ACC112 (cell line): ENCODE data around the gene LENG8.

Experiments
- H2AFZ ChIP-seq: fragments of 200-600 bp; sonication (generic); one replicate; pipeline ENCODE4 v1.6.0; 2017; ENCODE audit warnings: antibody characterized with exemption, low read length; ENCODE audit not compliant: unreplicated experiment
- H3K27ac ChIP-seq: fragments of 200-600 bp; sonication (generic); 2 replicates; pipeline ENCODE4 v1.5.1; 2014; ENCODE audit warnings: low read depth, mild to moderate bottlenecking, antibody characterized with exemption, low read length, moderate library complexity
- H3K27me3 ChIP-seq: fragments of 200-600 bp; sonication (generic); 2 replicates; pipeline ENCODE4 v1.6.1; 2014; ENCODE audit warnings: mild to moderate bottlenecking, antibody characterized with exemption, low read length, moderate library complexity, mixed read lengths; ENCODE audit not compliant: insufficient read depth
- H3K36me3 ChIP-seq: fragments of 200-600 bp; sonication (generic); 2 replicates; pipeline ENCODE4 v1.6.1; 2016; ENCODE audit warnings: mild to moderate bottlenecking, antibody characterized with exemption, low read length, moderate library complexity, mixed read lengths; ENCODE audit not compliant: insufficient read depth
- H3K4me1 ChIP-seq: fragments of 200-600 bp; sonication (generic); one replicate; pipeline ENCODE4 v1.6.1; 2016; ENCODE audit warnings: low read length, mixed read lengths; ENCODE audit not compliant: insufficient read depth, unreplicated experiment, control insufficient read depth
- H3K4me3 ChIP-seq: fragments of 200-600 bp; sonication (generic); 2 replicates; pipeline ENCODE4 v1.5.1; 2014; ENCODE audit warnings: mild to moderate bottlenecking, low read depth, low read length
- H3K79me2 ChIP-seq: fragments of 200-600 bp; sonication (generic); one replicate; pipeline ENCODE4 v1.6.0; 2016; ENCODE audit warnings: low read length; ENCODE audit not compliant: control insufficient read depth, unreplicated experiment, insufficient read depth

LENG8 gene

DNA sequence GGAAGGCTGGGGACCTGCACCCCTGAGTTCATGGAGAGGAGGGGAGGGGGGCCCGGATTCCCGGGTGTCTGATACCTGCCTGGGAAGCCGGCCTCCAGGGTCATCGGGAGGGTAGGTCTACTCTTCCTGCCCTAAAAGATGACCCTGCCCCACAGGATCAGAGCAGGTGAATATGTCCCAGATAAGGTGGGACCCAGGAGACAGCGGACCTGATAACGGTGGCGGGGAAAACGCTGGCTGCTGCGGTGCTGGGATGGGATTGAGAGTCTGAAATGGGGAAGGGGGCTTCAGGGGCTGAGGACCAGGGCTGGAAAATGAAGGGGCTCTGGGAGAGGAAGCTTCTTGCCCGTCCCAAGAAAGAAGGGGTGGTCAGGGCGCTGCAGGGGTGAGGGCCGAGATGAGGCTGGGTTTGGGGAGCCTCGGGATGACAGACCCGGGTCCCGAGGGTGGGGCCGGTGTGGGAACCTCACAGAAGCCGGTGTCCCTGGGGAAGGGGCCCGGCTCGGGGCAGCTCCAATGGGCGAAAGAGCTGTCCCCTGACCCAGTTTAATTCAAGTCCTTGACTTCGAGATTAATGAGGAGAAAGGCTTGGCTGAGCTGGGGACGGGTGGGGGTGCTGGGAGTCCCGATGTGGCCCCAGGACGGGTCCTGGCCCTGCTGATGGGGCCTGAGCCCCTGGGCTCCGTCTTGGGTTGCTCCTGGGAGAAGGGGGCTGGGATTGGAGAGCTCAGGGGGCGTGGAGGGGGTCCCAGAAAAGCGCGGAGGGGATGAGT is 32.9 kb upstream of the LENG8 start:
- H3K4me3 ChIP-seq = no peak overlapping the region
- no peaks in the 10 kb centered on the region for H3K4me1 ChIP-seq
- H3K36me3 ChIP-seq = no peaks in the 10 kb centered on the region
- H3K79me2 ChIP-seq = no peaks in the 10 kb centered on the region
- no peak overlapping the region for H2AFZ ChIP-seq
- H3K27ac ChIP-seq = no peak overlapping the region
- H3K27me3 ChIP-seq = peaks cover 42% of the 10 kb centered on the region

DNA sequence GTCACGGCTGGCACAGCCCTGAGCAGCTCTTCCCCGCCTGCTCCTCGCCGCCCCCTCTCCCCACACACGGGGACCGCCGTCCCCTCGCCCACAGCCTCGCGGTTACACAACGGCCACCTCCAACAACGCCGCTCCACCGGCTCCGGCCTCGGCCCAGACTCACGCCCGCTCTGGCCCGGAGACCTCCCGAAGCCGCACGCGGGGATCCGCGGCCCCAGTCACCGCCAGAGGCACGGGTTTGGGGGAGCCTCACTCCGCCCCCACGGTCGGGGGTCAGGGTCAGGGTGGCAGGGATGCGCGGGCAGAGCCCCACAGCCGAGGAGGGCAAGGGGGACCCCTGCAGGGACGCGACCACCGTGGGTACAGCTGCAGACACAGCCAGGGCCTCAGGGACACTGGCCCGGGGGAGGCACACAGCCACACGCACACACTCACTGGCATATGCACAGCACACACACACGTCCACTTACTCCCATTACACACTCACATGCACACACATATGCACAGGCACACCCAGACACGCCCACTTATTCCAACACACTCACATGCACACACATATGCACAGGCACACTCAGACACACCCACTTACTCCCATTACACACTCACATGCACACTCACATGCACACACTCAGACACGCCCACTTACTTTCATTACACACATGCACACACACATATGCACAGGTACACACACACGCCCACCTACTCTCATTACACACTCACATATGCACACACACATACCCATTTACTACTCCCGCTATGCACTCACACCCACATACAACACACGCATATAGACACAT is 32.1 kb upstream of the LENG8 start:
- no peak overlapping the region for H3K4me3 ChIP-seq
- H2AFZ ChIP-seq = no peak overlapping the region
- H3K27ac ChIP-seq = no peak overlapping the region
- no peaks in the 10 kb centered on the region for H3K4me1 ChIP-seq
- no peaks in the 10 kb centered on the region for H3K36me3 ChIP-seq
- no peaks in the 10 kb centered on the region for H3K79me2 ChIP-seq
- peaks cover 47% of the 10 kb centered on the region for H3K27me3 ChIP-seq

DNA sequence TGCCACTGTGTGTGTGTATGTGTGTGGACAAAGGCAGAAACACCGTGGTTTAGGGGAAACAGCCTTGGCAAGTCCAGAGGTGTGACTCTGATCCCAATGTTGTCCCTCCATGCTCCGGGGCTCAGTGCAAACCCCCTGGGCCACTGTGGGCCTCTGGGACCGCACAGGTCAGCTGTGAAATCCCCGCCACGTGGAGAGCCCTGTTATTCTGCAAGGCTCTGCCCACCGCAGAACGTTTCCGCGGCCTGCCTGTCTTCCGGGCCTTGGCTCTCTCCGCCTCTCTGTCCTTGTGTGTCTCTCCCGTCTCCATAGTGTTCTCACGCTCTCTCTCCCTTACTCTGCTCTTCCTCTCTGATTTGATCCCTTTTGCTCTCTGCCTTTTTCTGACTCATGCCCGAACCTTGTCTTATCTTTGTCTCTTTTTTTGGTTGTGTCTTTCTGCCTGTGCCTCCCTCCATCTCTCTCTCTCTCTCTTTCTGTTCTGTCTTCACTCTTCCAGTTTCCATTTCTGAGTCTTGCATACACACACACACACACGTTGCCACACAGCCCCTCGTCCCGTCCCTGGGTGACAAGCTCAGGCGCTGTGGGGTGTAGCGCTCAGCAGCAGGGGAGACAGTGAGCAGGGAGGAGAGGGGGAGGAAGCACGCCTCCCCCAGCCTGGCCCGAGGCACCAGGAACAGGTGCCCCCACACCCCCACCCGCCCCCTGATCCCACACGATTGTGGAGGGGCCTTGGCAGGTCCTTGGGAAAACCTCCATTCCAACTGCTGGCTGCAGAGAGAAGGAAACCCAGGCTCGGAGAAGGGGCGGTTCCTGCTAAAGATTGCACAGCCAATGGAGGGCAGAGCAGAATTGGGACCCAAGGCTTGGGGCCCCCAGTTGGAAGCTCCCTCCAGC is 30.7 kb upstream of the LENG8 start:
- H3K27me3 ChIP-seq = peaks cover 47% of the 10 kb centered on the region
- H3K4me3 ChIP-seq = no peak overlapping the region
- no peak overlapping the region for H3K27ac ChIP-seq
- no peak overlapping the region for H2AFZ ChIP-seq
- H3K79me2 ChIP-seq = no peaks in the 10 kb centered on the region
- no peaks in the 10 kb centered on the region for H3K4me1 ChIP-seq
- H3K36me3 ChIP-seq = no peaks in the 10 kb centered on the region

DNA sequence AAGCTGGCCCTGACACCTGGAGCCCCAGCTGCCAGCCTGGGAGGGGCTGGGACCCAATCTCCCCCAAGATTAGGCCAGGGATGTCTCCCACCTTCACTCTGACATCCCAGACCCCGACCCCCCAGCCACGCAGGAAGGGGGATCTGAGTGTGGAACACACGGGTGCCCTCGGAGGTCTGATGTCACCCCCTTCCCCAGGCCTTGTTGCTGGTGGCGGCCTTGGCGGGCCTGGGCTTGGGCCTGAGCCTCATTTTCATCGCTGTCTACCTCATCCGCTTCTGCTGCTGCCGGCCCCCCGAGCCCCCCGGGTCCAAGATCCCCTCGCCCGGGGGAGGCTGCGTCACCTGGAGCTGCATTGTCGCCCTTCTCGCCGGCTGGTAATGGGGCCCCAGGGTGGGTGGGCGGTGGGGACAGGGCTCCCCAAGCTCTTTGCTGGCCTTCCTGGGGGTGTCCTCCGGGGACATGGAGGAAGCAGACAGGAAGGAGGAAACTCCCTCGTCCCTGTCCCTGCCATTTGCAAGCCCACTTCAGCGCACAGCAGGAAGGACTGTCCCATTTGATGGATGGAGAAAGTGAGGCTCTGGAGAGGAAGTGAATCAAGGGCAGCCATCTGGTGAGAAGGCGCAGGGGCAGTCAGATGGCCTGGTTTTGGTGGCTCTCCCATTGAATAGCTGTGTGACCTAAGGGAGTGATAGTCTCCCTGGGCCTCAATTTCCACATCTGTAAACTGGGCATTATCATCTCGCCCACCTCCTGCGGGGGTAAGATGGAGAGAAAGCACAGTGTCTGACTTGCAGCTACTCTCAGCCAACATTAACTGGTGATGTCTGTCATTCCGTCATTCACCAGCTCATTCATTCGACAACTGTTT is 29.8 kb upstream of the LENG8 start:
- no peaks in the 10 kb centered on the region for H3K4me1 ChIP-seq
- peaks cover 47% of the 10 kb centered on the region for H3K27me3 ChIP-seq
- no peak overlapping the region for H2AFZ ChIP-seq
- no peaks in the 10 kb centered on the region for H3K36me3 ChIP-seq
- no peak overlapping the region for H3K4me3 ChIP-seq
- no peak overlapping the region for H3K27ac ChIP-seq
- H3K79me2 ChIP-seq = no peaks in the 10 kb centered on the region

DNA sequence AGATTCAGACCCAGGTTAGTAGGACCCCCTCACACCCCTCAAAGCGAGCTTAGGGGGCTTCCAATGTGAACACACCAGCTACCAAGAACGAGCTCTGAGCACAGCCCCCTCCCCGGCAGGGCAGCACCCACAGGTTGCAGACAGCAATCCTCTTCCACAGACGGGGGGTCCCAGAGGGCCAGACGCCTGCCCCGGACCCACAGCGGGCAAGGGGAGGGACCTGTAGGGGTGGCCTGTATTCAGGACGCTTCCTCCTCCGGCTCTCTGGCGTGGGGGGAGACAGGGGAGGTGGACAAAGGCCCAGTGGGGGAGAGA is 29.0 kb upstream of the LENG8 start:
- H3K4me3 ChIP-seq = no peak overlapping the region

DNA sequence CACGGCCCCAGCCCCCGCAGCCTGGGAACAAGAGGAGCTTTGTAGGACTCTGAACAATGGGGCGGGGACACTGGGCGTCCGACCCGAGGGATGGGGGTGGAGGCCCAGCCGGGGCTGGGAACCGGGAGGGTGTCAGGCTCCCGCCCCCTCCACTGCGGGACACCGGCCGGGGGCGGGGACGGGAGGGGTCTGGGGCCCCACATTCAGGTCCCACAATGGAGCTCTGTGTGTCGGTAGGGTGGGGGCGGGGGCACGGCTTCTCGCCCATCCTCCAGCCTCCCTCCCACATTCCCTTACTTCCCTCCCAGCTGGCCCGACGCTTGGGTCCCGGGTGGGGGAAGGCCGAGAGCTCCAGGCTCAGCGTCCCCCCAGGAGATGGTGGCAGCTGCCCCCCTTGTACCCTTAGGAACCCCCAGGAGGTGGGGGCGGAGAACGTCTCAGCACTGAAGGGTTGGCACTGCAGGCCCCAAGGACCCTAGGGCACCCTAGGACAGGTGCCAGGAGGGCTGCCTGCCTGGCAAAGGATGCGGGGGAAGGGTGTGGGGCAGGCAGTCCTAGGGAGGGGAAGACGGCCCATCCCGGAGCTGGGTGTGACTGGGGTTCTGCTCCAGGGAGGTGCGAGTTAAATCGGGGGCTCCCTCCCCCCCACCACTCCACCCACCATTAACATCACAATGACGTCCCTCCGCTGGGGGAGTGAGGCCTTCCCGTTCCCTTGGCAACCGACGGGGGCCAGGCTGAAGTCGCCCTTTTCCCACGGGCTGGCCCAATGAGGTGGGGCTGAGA is 28.4 kb upstream of the LENG8 start:
- Histone ChIP-seq H2AFZ (no peak overlapping the region), H3K4me1 (no peaks in the 10 kb centered on the region), H3K27me3 (peaks cover 34% of the 10 kb centered on the region)

More for the DNA sequence above, 29.0 kb upstream of the LENG8 start:
- no peak overlapping the region for H2AFZ ChIP-seq
- no peaks in the 10 kb centered on the region for H3K36me3 ChIP-seq
- H3K27me3 ChIP-seq = peaks cover 38% of the 10 kb centered on the region
- no peaks in the 10 kb centered on the region for H3K79me2 ChIP-seq
- no peaks in the 10 kb centered on the region for H3K4me1 ChIP-seq
- no peak overlapping the region for H3K27ac ChIP-seq

DNA sequence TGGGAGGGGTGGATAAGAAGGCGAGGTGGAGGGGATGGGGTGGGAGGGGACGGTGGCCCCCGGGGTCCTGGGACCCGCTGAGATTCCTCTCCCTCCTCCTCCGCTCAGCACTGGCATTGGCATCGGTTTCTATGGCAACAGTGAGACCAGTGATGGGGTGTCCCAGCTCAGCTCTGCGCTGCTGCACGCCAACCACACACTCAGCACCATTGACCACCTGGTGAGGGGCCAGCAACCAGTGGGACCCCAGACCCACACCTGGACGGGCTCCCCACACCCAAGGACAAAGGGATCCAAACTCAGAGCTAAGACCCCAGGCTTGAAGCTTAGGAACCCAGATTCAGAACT is 27.9 kb upstream of the LENG8 start:
- Histone ChIP-seq H3K27me3 (peaks cover 29% of the 10 kb centered on the region), H3K4me1 (no peaks in the 10 kb centered on the region), H3K4me3 (no peak overlapping the region), H3K36me3 (no peaks in the 10 kb centered on the region), H3K27ac (no peak overlapping the region), H2AFZ (no peak overlapping the region), H3K79me2 (no peaks in the 10 kb centered on the region)

More for the DNA sequence above, 28.4 kb upstream of the LENG8 start:
- no peak overlapping the region for H3K4me3 ChIP-seq
- no peak overlapping the region for H3K27ac ChIP-seq
- no peaks in the 10 kb centered on the region for H3K36me3 ChIP-seq
- no peaks in the 10 kb centered on the region for H3K79me2 ChIP-seq

DNA sequence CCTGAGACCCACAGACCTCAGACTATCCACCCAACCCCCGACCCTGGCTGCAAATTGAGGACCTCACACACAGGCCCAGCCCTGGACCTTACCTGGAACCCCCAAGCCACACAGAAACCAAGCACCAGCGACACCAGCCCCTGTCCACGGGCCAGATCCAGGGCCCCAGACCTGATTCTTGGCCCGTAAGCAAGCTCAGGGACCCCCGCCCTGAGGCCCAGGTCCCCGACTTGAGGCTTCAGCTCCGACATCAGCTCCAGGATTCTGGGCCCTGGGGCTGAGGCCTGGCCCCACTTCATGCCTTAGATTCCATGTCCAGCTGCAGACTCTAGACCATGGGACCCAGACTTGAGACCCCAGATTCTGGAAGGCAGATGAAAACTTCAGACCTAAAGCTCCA is 27.5 kb upstream of the LENG8 start:
- Histone ChIP-seq H3K4me3 (no peak overlapping the region), H3K79me2 (no peaks in the 10 kb centered on the region), H3K4me1 (no peaks in the 10 kb centered on the region), H3K36me3 (no peaks in the 10 kb centered on the region), H3K27ac (no peak overlapping the region), H2AFZ (no peak overlapping the region), H3K27me3 (peaks cover 25% of the 10 kb centered on the region; the same call in 1 of the 2 replicates)

DNA sequence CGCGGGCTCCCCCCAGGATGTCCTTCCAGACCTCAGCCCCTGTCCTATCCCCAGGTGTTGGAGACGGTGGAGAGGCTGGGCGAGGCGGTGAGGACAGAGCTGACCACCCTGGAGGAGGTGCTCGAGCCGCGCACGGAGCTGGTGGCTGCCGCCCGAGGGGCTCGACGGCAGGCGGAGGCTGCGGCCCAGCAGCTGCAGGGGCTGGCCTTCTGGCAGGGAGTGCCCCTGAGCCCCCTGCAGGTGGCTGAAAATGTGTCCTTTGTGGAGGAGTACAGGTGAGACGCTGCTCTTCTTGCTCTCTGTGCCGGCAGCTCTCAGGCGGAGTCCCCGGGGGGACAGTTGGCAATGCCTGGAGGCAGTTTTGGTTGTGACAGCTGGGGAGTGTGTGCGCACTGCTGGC is 26.9 kb upstream of the LENG8 start:
- Histone ChIP-seq H2AFZ (no peak overlapping the region), H3K4me3 (no peak overlapping the region), H3K36me3 (no peaks in the 10 kb centered on the region), H3K27me3 (peaks cover 19% of the 10 kb centered on the region; the same call in 1 of the 2 replicates), H3K4me1 (no peaks in the 10 kb centered on the region), H3K27ac (no peak overlapping the region), H3K79me2 (no peaks in the 10 kb centered on the region)
